ENCODE measurements around the gene ADAM15.

Gene ADAM15

DNA sequence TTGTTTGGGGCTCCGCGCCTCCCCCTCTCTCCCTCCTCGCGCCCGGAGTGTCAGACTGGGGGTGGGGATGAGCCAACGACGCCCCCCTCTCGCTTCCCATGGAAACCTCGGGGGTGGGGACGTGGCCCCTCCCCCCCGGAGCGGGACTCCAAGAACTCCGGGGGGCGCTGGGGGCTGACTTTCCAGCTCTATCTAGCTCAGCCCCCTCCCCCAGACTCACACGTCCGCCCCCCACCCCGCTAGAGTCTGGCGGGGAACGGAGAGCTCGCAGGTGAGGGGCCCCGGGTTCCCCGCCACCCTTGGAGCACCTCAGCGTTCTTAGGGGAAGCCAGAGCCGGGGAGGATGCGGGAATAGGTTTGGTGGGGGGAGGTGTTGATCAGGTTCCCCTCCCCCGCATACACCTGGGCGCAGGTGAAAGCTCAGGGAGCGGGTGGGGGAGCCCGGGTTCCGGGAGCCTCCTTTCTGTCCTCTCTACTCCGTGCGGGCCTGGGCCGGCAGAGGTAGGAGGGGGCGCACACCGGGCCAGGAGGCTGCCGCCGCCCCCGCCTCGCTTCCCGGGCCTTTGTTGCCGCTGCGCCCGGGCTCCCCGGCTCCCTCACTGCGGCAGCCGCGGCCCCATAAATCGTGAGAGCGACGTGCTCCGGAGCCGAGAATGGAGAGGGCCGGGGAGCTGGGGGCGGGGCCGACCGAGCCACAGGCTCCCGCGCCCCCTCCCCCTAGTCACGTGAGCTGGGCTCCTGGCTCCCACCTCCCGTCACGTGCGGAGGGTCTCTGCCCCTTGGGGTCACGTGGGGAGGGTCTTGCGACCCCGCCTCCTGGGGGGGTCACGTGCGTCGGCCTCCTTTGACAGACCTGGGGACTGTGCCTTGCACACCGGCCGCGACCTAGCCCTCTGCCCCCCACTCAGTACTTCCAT, 29.5 kb downstream of the ADAM15 start:
- no peak overlapping the region for H3K4me3 ChIP-seq (ENCODE audit: low read depth, low read length)
- DNase-seq (ENCODE audit: low read depth) = peak; percentile 48
- no peak for TF ChIP-seq MYC (IDR thresholded peaks at IDR 0.05; ENCODE audit: low read depth, low read length)
- TF ChIP-seq, protein P1, sequence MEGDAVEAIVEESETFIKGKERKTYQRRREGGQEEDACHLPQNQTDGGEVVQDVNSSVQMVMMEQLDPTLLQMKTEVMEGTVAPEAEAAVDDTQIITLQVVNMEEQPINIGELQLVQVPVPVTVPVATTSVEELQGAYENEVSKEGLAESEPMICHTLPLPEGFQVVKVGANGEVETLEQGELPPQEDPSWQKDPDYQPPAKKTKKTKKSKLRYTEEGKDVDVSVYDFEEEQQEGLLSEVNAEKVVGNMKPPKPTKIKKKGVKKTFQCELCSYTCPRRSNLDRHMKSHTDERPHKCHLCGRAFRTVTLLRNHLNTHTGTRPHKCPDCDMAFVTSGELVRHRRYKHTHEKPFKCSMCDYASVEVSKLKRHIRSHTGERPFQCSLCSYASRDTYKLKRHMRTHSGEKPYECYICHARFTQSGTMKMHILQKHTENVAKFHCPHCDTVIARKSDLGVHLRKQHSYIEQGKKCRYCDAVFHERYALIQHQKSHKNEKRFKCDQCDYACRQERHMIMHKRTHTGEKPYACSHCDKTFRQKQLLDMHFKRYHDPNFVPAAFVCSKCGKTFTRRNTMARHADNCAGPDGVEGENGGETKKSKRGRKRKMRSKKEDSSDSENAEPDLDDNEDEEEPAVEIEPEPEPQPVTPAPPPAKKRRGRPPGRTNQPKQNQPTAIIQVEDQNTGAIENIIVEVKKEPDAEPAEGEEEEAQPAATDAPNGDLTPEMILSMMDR (IDR thresholded peaks at IDR 0.05; ENCODE audit: low read depth, low read length) = no peak
- TF ChIP-seq POLR2A (IDR thresholded peaks at IDR 0.05; ENCODE audit: extremely low read depth, insufficient read length) = no peak
- TF ChIP-seq, protein P2, sequence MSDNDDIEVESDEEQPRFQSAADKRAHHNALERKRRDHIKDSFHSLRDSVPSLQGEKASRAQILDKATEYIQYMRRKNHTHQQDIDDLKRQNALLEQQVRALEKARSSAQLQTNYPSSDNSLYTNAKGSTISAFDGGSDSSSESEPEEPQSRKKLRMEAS (IDR thresholded peaks at IDR 0.05; ENCODE audit: low read depth, low read length) = peak; percentile 81

DNA sequence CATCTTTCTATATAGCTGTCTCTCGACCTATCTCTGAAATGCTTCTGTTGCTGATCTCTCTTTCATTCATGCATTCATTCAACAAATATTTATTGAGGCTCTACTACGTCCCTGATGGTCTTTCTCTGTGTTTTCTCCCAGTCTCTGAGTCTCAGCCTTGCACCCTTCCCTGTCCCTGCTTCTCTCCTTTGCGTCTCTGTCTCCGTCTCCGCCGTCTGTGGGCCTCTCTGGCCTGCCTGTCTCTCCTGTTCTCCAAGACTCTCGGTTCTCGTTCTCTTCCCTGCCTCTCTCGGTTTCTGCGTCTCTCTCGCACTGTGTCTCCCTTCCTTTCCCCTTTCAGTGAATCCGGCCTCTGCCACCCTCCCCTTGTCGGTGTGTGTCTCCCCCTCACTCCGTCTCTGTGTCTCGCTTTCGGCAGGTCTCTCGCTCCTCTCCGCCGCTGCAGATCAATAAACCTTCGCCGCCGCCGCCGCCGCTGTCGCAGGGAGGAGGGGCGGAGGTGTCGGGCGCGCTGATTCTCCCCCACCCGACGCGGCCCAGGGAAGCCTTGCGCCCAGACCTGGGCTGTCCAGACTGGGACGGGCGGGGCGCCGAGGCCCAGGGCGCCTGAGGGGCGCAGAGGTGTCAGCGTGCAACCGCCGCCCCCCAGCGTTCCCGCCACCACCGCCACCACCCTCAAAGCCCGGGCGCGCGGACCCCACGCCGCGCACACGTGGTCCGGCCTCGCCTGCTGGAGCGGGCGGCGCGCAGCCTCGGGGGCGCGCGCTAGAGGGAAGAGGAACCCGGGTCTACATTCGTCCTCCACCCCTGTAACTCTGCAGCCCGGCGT, 30.6 kb downstream of the ADAM15 start:
- H3K4me3 ChIP-seq (ENCODE audit: low read depth, low read length) = no peak overlapping the region
- no peak for DNase-seq (ENCODE audit: low read depth)
- TF ChIP-seq, protein P1 (IDR thresholded peaks at IDR 0.05; ENCODE audit: low read depth, low read length) = no peak
- TF ChIP-seq POLR2A (IDR thresholded peaks at IDR 0.05; ENCODE audit: extremely low read depth, insufficient read length) = no peak
- TF ChIP-seq, protein P2 (IDR thresholded peaks at IDR 0.05; ENCODE audit: low read depth, low read length) = no peak
- no peak for TF ChIP-seq MYC (IDR thresholded peaks at IDR 0.05; ENCODE audit: low read depth, low read length)

DNA sequence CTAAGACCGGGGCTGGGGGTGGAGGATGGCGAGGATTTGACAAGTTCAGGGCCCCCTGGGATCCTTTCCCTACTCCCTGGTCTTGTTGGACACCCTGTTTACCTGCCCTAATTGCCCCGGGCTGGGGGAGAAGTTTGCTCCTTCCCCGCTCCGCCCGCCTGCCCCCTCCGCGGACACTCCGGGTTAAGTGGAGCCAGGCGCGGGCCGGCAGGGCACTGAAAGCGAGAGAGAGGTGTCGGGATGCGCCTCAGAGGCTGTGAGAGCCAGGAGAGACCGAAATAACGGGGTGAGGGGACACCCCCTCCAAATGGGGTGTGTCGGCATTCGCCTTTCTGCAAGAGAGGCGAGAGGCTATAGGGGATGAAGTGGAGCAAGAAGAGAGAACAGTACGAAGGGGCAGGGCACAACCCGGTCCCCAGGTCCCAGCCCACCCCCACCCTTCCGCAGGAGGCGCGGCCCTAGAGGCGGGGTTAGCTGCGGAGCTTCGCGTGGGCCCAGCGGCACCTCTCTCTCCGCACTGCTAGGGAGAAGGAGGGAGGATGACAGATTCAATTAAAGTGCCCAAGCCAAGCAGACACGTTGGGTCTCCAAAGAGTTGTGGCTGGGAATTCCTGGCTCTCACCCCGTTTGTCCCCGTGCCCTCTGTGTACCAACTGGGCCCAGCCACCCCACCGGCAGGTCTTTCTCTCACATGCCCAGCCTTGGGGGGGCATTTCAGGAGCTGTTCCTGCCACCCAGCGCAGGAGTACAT, 31.4 kb downstream of the ADAM15 start:
- TF ChIP-seq POLR2A (IDR thresholded peaks at IDR 0.05; ENCODE audit: extremely low read depth, insufficient read length) (no peak), MYC (IDR thresholded peaks at IDR 0.05; ENCODE audit: low read depth, low read length) (no peak)
- TF ChIP-seq, protein P1 (IDR thresholded peaks at IDR 0.05; ENCODE audit: low read depth, low read length) = no peak
- TF ChIP-seq, protein P2 (IDR thresholded peaks at IDR 0.05; ENCODE audit: low read depth, low read length) = no peak
- no peak for DNase-seq (ENCODE audit: low read depth)
- H3K4me3 ChIP-seq (ENCODE audit: low read depth, low read length) = no peak overlapping the region

DNA sequence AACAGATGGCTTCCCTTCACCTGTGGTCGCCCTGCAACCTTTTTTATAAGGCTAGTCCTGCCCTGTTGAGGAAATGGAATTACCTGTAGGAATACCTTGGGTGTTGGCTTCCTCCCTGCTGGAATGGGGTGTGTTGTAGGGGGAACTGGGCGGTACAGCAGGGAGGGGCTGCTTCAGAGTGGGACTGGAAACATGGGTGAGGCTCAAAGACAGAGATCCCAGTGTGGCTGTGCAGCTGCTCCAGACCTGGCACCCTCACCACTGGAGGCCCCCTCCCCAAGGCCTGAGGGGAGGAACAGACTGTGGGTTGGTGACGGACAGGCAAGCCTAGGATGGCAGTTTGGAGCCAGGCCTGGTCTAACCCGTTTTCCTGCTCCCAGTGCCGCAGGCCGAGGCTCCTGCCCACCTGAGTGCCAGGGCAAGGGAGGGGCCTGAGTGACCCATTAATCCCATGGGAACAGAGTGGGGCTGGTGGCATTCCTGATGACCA, 32.0 kb downstream of the ADAM15 start:
- TF ChIP-seq MYC (IDR thresholded peaks at IDR 0.05; ENCODE audit: low read depth, low read length) (no peak), POLR2A (IDR thresholded peaks at IDR 0.05; ENCODE audit: extremely low read depth, insufficient read length) (no peak)
- TF ChIP-seq, protein P1 (IDR thresholded peaks at IDR 0.05; ENCODE audit: low read depth, low read length) = no peak
- TF ChIP-seq, protein P2 (IDR thresholded peaks at IDR 0.05; ENCODE audit: low read depth, low read length) = no peak
- DNase-seq (ENCODE audit: low read depth) = no peak
- H3K4me3 ChIP-seq (ENCODE audit: low read depth, low read length) = no peak overlapping the region
